ENCODE results near the gene PNPLA1. TPM values are rescaled to one million over a fixed set of nuclear protein-coding genes. Genes with fewer than 3 reads are reported as not detected.
A peak's percentile ranks its signal among the peaks of the same experiment; 100 is the strongest.

The PNPLA1 gene
- total RNA-seq, 1 donor: under 0.01 TPM

GRCh38 chr6:36298027-36298426, 28.2 kb downstream of the PNPLA1 start:
- no peak for TF ChIP-seq CTCF (IDR thresholded peaks at IDR 0.05; ENCODE audit: extremely low read depth, low read depth, low read length)
- Histone ChIP-seq H4K20me1 (ENCODE audit: insufficient read depth, low read length) (no peaks in the 10 kb centered on the region), H2AFZ (ENCODE audit: low read length) (no peak overlapping the region), H3K4me2 (ENCODE audit: insufficient read depth, low read length) (no peak overlapping the region), H3K36me3 (ENCODE audit: insufficient read depth, low read length) (no peaks in the 10 kb centered on the region), H3K79me2 (ENCODE audit: insufficient read depth, low read length) (no peaks in the 10 kb centered on the region), H3K27ac (ENCODE audit: low read depth, low read length) (no peak overlapping the region), H3K4me1 (ENCODE audit: insufficient read depth, low read length) (peaks cover 14% of the 10 kb centered on the region), H3K9me3 (ENCODE audit: low read depth, low read length) (no peaks in the 10 kb centered on the region), H3K27me3 (ENCODE audit: insufficient read depth, low read length) (peaks cover 9% of the 10 kb centered on the region), H3K4me3 (ENCODE audit: insufficient read depth, low read length) (no peak overlapping the region)
- no peak for DNase-seq (ENCODE audit: insufficient read length, low spot score, missing footprints)

- Histone ChIP-seq H2AFZ (ENCODE audit: low read length) (no peak overlapping the region), H3K79me2 (ENCODE audit: insufficient read depth, low read length) (no peaks in the 10 kb centered on the region), H3K27ac (ENCODE audit: low read depth, low read length) (peak overlapping the region; percentile 10), H3K9me3 (ENCODE audit: low read depth, low read length) (no peaks in the 10 kb centered on the region), H3K4me3 (ENCODE audit: insufficient read depth, low read length) (no peak overlapping the region), H3K4me1 (ENCODE audit: insufficient read depth, low read length) (peaks cover 14% of the 10 kb centered on the region), H3K27me3 (ENCODE audit: insufficient read depth, low read length) (peaks cover 9% of the 10 kb centered on the region), H3K36me3 (ENCODE audit: insufficient read depth, low read length) (no peaks in the 10 kb centered on the region), H3K4me2 (ENCODE audit: insufficient read depth, low read length) (no peak overlapping the region), H4K20me1 (ENCODE audit: insufficient read depth, low read length) (no peaks in the 10 kb centered on the region)
- DNase-seq (ENCODE audit: insufficient read length, low spot score, missing footprints): no peak
- no peak for TF ChIP-seq CTCF (IDR thresholded peaks at IDR 0.05; ENCODE audit: extremely low read depth, low read depth, low read length)
Measured at GRCh38 chr6:36301085-36301658, 31.3 kb downstream of the PNPLA1 start.

GRCh38 chr6:36301781-36302180, 31.9 kb downstream of the PNPLA1 start:
- Histone ChIP-seq H3K4me2 (ENCODE audit: insufficient read depth, low read length) (no peak overlapping the region), H3K4me1 (ENCODE audit: insufficient read depth, low read length) (peaks cover 12% of the 10 kb centered on the region), H2AFZ (ENCODE audit: low read length) (no peak overlapping the region), H3K9me3 (ENCODE audit: low read depth, low read length) (no peaks in the 10 kb centered on the region), H3K27ac (ENCODE audit: low read depth, low read length) (peak overlapping the region; percentile 10), H4K20me1 (ENCODE audit: insufficient read depth, low read length) (no peaks in the 10 kb centered on the region), H3K4me3 (ENCODE audit: insufficient read depth, low read length) (no peak overlapping the region), H3K79me2 (ENCODE audit: insufficient read depth, low read length) (no peaks in the 10 kb centered on the region), H3K27me3 (ENCODE audit: insufficient read depth, low read length) (peaks cover 7% of the 10 kb centered on the region), H3K36me3 (ENCODE audit: insufficient read depth, low read length) (no peaks in the 10 kb centered on the region)
- TF ChIP-seq CTCF (IDR thresholded peaks at IDR 0.05; ENCODE audit: extremely low read depth, low read depth, low read length): no peak
- DNase-seq (ENCODE audit: insufficient read length, low spot score, missing footprints): no peak

GRCh38 chr6:36302227-36302976, 32.5 kb downstream of the PNPLA1 start:
- DNase-seq (ENCODE audit: insufficient read length, low spot score, missing footprints): peak; percentile 95
- H3K4me3 ChIP-seq (ENCODE audit: insufficient read depth, low read length): no peak overlapping the region
- no peak overlapping the region for H3K4me2 ChIP-seq (ENCODE audit: insufficient read depth, low read length)
- H3K9me3 ChIP-seq (ENCODE audit: low read depth, low read length): no peaks in the 10 kb centered on the region
- no peaks in the 10 kb centered on the region for H3K36me3 ChIP-seq (ENCODE audit: insufficient read depth, low read length)
- H2AFZ ChIP-seq (ENCODE audit: low read length): no peak overlapping the region
- H3K79me2 ChIP-seq (ENCODE audit: insufficient read depth, low read length): no peaks in the 10 kb centered on the region
- peaks cover 12% of the 10 kb centered on the region for H3K4me1 ChIP-seq (ENCODE audit: insufficient read depth, low read length)
- TF ChIP-seq CTCF (IDR thresholded peaks at IDR 0.05; ENCODE audit: extremely low read depth, low read depth, low read length): peak; percentile 98
- peaks cover 9% of the 10 kb centered on the region for H3K27me3 ChIP-seq (ENCODE audit: insufficient read depth, low read length)
- H4K20me1 ChIP-seq (ENCODE audit: insufficient read depth, low read length): no peaks in the 10 kb centered on the region
- H3K27ac ChIP-seq (ENCODE audit: low read depth, low read length): no peak overlapping the region
